Measurements from ENCODE around the gene MXD1.

DNA sequence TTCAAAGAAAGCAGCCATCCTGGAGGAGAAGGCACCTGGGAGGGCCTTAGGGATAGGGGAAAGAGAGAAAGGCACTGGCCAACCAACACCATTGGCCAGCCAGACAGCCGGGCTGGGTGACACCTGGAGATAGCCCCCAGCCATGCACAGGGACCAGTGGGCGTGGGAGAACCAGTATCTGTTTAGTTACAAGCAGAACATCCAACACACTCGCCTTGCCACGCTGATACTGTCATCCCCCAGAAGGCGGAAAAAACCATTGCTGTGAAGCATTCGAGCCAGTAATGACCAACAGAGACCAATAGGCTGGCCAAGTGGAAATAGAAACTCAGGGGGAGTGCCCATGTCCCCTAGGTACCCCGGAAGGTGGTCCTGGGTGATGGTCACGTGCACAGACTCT is 31.0 kb downstream of the MXD1 start:
- TF ChIP-seq, protein P1, sequence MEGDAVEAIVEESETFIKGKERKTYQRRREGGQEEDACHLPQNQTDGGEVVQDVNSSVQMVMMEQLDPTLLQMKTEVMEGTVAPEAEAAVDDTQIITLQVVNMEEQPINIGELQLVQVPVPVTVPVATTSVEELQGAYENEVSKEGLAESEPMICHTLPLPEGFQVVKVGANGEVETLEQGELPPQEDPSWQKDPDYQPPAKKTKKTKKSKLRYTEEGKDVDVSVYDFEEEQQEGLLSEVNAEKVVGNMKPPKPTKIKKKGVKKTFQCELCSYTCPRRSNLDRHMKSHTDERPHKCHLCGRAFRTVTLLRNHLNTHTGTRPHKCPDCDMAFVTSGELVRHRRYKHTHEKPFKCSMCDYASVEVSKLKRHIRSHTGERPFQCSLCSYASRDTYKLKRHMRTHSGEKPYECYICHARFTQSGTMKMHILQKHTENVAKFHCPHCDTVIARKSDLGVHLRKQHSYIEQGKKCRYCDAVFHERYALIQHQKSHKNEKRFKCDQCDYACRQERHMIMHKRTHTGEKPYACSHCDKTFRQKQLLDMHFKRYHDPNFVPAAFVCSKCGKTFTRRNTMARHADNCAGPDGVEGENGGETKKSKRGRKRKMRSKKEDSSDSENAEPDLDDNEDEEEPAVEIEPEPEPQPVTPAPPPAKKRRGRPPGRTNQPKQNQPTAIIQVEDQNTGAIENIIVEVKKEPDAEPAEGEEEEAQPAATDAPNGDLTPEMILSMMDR (IDR thresholded peaks at IDR 0.05) = no peak
- no peak for TF ChIP-seq EZH2 (IDR thresholded peaks at IDR 0.05; ENCODE audit: borderline replicate concordance, insufficient read depth, low read depth, low read length, poor library complexity, severe bottlenecking)
